H1 (cell line): ENCODE results near the gene SUSD6. TPM values are rescaled to one million over a fixed set of nuclear protein-coding genes. Genes with fewer than 3 reads are reported as not detected.

Experiments used
- CTCF ChIA-PET: fragments of 300-600 bp; sonication (Branson Sonifier 250); formaldehyde crosslinking; loops from one replicate; lab custom pipeline; 2021; ENCODE audit not compliant: partially characterized antibody; lab: Charles Lee
- POLR2A ChIA-PET: fragments of 300-600 bp; sonication (Branson Sonifier 250); formaldehyde crosslinking; loops from one replicate; lab custom pipeline; 2021; ENCODE audit warnings: inconsistent platforms; ENCODE audit not compliant: partially characterized antibody; lab: Charles Lee
- DNase-seq, 2 experiments: peaks; one replicate each; pipeline versions ENCODE4 v3.0.0 to v3.0.0-alpha.2; 2010 to 2022; ENCODE audit warnings: low spot score in 2 of 2, low read depth in 1 of 2, mixed read lengths in 1 of 2
- FAIRE-seq: peaks from 2 replicates; lab custom pipeline; 2011; peaks lifted over from hg19 to GRCh38; lab: Jason Lieb, UNC
- H2AFZ ChIP-seq: 2 replicates; pipeline ENCODE4 v1.8.1; 2012; ENCODE audit warnings: low read length, inconsistent platforms
- H2AK5ac ChIP-seq: 2 replicates; pipeline ENCODE4 v1.6.1; 2013; ENCODE audit warnings: low read depth, low read length
- H2BK120ac ChIP-seq: replicated peaks from 2 replicates; pipeline ENCODE3; 2013; ENCODE audit warnings: low read depth, low read length, inconsistent platforms
- H2BK12ac ChIP-seq: 2 replicates; pipeline ENCODE4 v1.6.1; 2013; ENCODE audit warnings: low read depth, low read length
- H2BK15ac ChIP-seq: 2 replicates; pipeline ENCODE4 v1.6.1; 2013; ENCODE audit warnings: low read length
- H2BK20ac ChIP-seq: 2 replicates; pipeline ENCODE4 v1.6.1; 2013; ENCODE audit warnings: low read length
- H2BK5ac ChIP-seq: 2 replicates; pipeline ENCODE4 v1.6.1; 2013; ENCODE audit warnings: low read depth, low read length
- H3K14ac ChIP-seq: 2 replicates; pipeline ENCODE4 v1.6.1; 2013; ENCODE audit warnings: inconsistent platforms; ENCODE audit not compliant: insufficient read length
- H3K18ac ChIP-seq: 2 replicates; pipeline ENCODE4 v1.6.1; 2013; ENCODE audit warnings: low read length; ENCODE audit errors: extremely low read depth
- H3K23ac ChIP-seq: 2 replicates; pipeline ENCODE4 v1.6.1; 2013; ENCODE audit warnings: inconsistent platforms; ENCODE audit not compliant: insufficient read length
- H3K23me2 ChIP-seq: 2 replicates; pipeline ENCODE4 v1.6.1; 2013; ENCODE audit warnings: low read depth, low read length
- H3K27ac ChIP-seq: 2 replicates; pipeline ENCODE4 v1.6.1; 2011; ENCODE audit warnings: low read depth, low read length, inconsistent platforms
- H3K27me3 ChIP-seq, 4 experiments: replicated peaks in 1 of 4; 1 replicate in 1 of 4; 2 replicates in 3 of 4; pipeline versions ENCODE4 v1.6.1 to v1.8.1; 2011 to 2013; ENCODE audit warnings: low read length in 3 of 4, mild to moderate bottlenecking in 3 of 4, inconsistent platforms in 2 of 4, mixed read lengths in 2 of 4, moderate library complexity in 1 of 4; ENCODE audit not compliant: control insufficient read depth in 3 of 4, insufficient read depth in 3 of 4; ENCODE audit errors: extremely low read depth in 1 of 4
- H3K36me3 ChIP-seq, 4 experiments: 2 replicates each; pipeline versions ENCODE4 v1.6.1 to v1.8.1; 2011 to 2013; ENCODE audit warnings: mild to moderate bottlenecking in 4 of 4, low read length in 3 of 4, moderate library complexity in 2 of 4, control low read depth in 1 of 4, inconsistent platforms in 1 of 4; ENCODE audit not compliant: insufficient read depth in 4 of 4, control insufficient read depth in 2 of 4
- H3K4ac ChIP-seq: replicated peaks from 2 replicates; pipeline ENCODE3; 2013; ENCODE audit warnings: low read length, low read depth, mixed read lengths, inconsistent platforms; ENCODE audit not compliant: insufficient read length
- H3K4me1 ChIP-seq, 4 experiments: replicated peaks in 1 of 4; 1 replicate in 1 of 4; 2 replicates in 3 of 4; pipeline versions ENCODE4 v1.6.1 to v1.8.1; 2011 to 2013; ENCODE audit warnings: low read length in 3 of 4, inconsistent platforms in 2 of 4, mixed read lengths in 1 of 4; ENCODE audit not compliant: insufficient read depth in 4 of 4, control insufficient read depth in 3 of 4
- H3K4me2 ChIP-seq, 2 experiments: 2 replicates each; pipeline versions ENCODE4 v1.6.1 to v1.8.1; 2011 to 2013; ENCODE audit warnings: low read depth in 2 of 2, low read length in 2 of 2, control low read depth in 1 of 2, inconsistent platforms in 1 of 2, mild to moderate bottlenecking in 1 of 2; ENCODE audit not compliant: insufficient read depth in 1 of 2
- H3K4me3 ChIP-seq, 4 experiments: fragments of 200-600, 300-600 bp in 1 of 4; sonication (generic), shearing (Covaris generic), sonication (Bioruptor Twin) in 1 of 4; 2 replicates each; pipeline versions ENCODE4 v1.5.1 to v1.8.1; 2011 to 2016; ENCODE audit warnings: low read length in 4 of 4, low read depth in 3 of 4, control low read depth in 2 of 4, inconsistent platforms in 2 of 4, mild to moderate bottlenecking in 2 of 4, mixed read lengths in 1 of 4, moderate library complexity in 1 of 4; ENCODE audit not compliant: insufficient read depth in 2 of 4; ENCODE audit errors: extremely low read depth in 1 of 4
- H3K56ac ChIP-seq: replicated peaks from 2 replicates; pipeline ENCODE3; 2013; ENCODE audit warnings: low read depth, mild to moderate bottlenecking, mixed read lengths, low read length, inconsistent platforms; ENCODE audit not compliant: insufficient read length
- H3K79me1 ChIP-seq: 2 replicates; pipeline ENCODE4 v1.6.1; 2013; ENCODE audit warnings: low read depth, low read length, control low read depth
- H3K79me2 ChIP-seq, 2 experiments: 2 replicates each; pipeline versions ENCODE4 v1.6.1 to v1.8.1; 2012 to 2013; ENCODE audit warnings: low read length in 2 of 2, mild to moderate bottlenecking in 2 of 2, inconsistent platforms in 1 of 2; ENCODE audit not compliant: insufficient read depth in 2 of 2, control insufficient read depth in 1 of 2
- H3K9ac ChIP-seq, 4 experiments: replicated peaks in 1 of 4; 1 replicate in 1 of 4; 2 replicates in 3 of 4; pipeline versions ENCODE4 v1.6.1 to v1.8.1; 2011 to 2013; ENCODE audit warnings: low read depth in 3 of 4, low read length in 3 of 4, control low read depth in 2 of 4, mild to moderate bottlenecking in 2 of 4, moderate library complexity in 2 of 4, inconsistent platforms in 1 of 4; ENCODE audit errors: extremely low read depth in 1 of 4
- H3K9me3 ChIP-seq, 2 experiments: 2 replicates each; pipeline versions ENCODE4 v1.6.1 to v1.8.1; 2012 to 2013; ENCODE audit warnings: mild to moderate bottlenecking in 2 of 2, moderate library complexity in 2 of 2, control low read depth in 1 of 2, inconsistent platforms in 1 of 2, low read depth in 1 of 2, low read length in 1 of 2, mixed read lengths in 1 of 2; ENCODE audit not compliant: insufficient read depth in 2 of 2
- H4K20me1 ChIP-seq, 2 experiments: replicated peaks in 1 of 2; 2 replicates each; pipeline versions ENCODE3 to v1.8.1; 2011 to 2013; ENCODE audit warnings: inconsistent platforms in 2 of 2, low read length in 2 of 2, mild to moderate bottlenecking in 1 of 2; ENCODE audit not compliant: insufficient read depth in 2 of 2, control insufficient read depth in 1 of 2
- H4K5ac ChIP-seq: 2 replicates; pipeline ENCODE4 v1.6.1; 2013; ENCODE audit warnings: low read length, low read depth, mixed read lengths, inconsistent platforms; ENCODE audit not compliant: insufficient read length
- H4K8ac ChIP-seq: 2 replicates; pipeline ENCODE4 v1.8.0; 2013; ENCODE audit warnings: mild to moderate bottlenecking, moderate library complexity, low read length, inconsistent platforms; ENCODE audit not compliant: insufficient read depth; ENCODE audit errors: extremely low read depth
- H4K91ac ChIP-seq: replicated peaks from 2 replicates; pipeline ENCODE3; 2013; ENCODE audit warnings: low read length, mixed read lengths, inconsistent platforms; ENCODE audit not compliant: insufficient read length
- ASH2L ChIP-seq: fragments of 200-600, 300-600 bp; sonication (generic); IDR thresholded peaks from one replicate; pipeline ENCODE4 v1.7.1; 2017; ENCODE audit warnings: low read length
- BCL11A ChIP-seq, 2 experiments: IDR thresholded peaks; one replicate each; pipeline ENCODE4 v1.6.1; 2011; ENCODE audit warnings: low read depth in 2 of 2, low read length in 2 of 2, mild to moderate bottlenecking in 2 of 2
- KDM4A ChIP-seq: IDR thresholded peaks from one replicate; pipeline ENCODE4 v1.7.1; 2012; ENCODE audit warnings: low read depth, mild to moderate bottlenecking, moderate library complexity, low read length, inconsistent platforms; ENCODE audit not compliant: severe bottlenecking
- PHF8 ChIP-seq: fragments of 200-600 bp; sonication (generic); conservative IDR thresholded peaks from 2 replicates; pipeline ENCODE4 v1.7.1; 2012; ENCODE audit warnings: low read depth, mild to moderate bottlenecking, inconsistent platforms, low read length, moderate library complexity
- POLR2AphosphoS5 ChIP-seq: IDR thresholded peaks from 2 replicates; pipeline ENCODE4 v1.6.1; 2011; ENCODE audit warnings: low read depth, low read length
- YY1 ChIP-seq: IDR thresholded peaks from 2 replicates; pipeline ENCODE4 v1.6.1; 2011; ENCODE audit warnings: low read depth, mild to moderate bottlenecking, low read length
- WGBS, 2 experiments: shearing (Covaris generic) in 1 of 2; methylation state at CpG; one replicate each; pipeline versions ENCODE4 v1.1.6 to v1.1.7; 2013 to 2015; ENCODE audit warnings: low lambda C conversion rate in 2 of 2, mixed read lengths in 2 of 2, inconsistent platforms in 1 of 2, low coverage in 1 of 2, missing lambda C conversion rate in 1 of 2; ENCODE audit not compliant: insufficient replicate concordance in 2 of 2, insufficient coverage in 1 of 2, insufficient read length in 1 of 2; ENCODE audit errors: extremely low coverage in 1 of 2, missing lambda C conversion rate in 1 of 2; 5-methylcytosine and 5-hydroxymethylcytosine counted together
- polyA plus RNA-seq, 7 experiments: library from polyadenylated mRNA; depleted of rRNA in 3 of 7; stranded (reverse) in 5 of 7; unstranded in 2 of 7; fragments of >200 nt in 5 of 7; fragments of 200-250 nt in 2 of 7; gene quantifications; 1 replicate in 5 of 7; 2 replicates in 1 of 7; 4 replicates in 1 of 7; pipeline versions ENCODE4 v1.2.1 to v1.2.3, GENCODE V29; 2011 to 2013; ENCODE audit warnings: missing spikeins in 2 of 7, mixed read lengths in 2 of 7
- total RNA-seq: library from RNA; stranded (reverse); fragmentation: NEBNext Ultra II Directional; extraction: Animal tissue kit (Norgen Biotek cat#: 25700); gene quantifications from 2 replicates; pipeline ENCODE4 v1.2.1, GENCODE V29; 2021

Gene SUSD6
- total and polyA plus RNA-seq, 2 of the 8 experiments (the other 6 are each of a cell fraction or from before 2014, with no cell fraction given) = 3.0 to 3.8 TPM

DNA sequence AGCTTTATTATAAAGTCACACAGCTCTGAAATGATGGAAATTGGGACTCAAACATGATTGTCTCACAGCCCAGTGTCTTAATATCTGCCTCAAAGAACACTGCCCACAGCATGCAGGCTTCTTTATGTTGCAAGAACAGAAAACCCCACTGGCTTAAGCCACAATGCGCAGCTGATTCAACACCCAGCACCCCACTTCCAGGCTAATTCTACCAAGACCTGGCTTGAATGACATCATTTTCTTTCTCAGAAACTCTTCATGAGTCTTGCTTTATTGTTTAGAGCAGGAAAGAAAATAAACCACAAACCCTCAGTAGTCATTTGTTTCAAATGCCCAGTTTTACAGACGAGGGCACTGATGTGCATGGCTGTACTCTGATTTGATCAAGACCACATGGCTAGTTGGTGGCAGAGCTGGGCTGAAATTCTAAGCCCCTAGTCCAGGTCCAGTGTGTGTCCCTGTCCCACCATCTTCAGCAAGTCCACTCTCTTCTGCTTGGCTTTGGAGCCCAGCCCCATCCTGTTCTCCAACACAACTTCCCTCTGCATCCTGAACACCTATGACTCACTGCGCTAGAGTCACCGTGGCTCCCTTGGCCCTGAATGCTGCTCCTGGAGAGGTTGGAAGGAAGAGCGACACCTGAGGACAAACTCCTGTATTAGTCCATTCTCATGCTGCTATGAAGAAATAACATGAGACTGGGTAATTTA lies 105.2 kb downstream of the SUSD6 start:
- no peak overlapping the region for H2AK5ac ChIP-seq
- peak overlapping the region; percentile 68; the same call in 1 of the 2 replicates for H2BK12ac ChIP-seq
- H3K79me2 ChIP-seq = no peaks in the 10 kb centered on the region
- peak overlapping the region; percentile 43; the same call in 1 of the 2 replicates for H2BK20ac ChIP-seq
- no peak overlapping the region for H3K23ac ChIP-seq
- H3K9ac ChIP-seq = no peak overlapping the region
- no peak overlapping the region for H2AFZ ChIP-seq
- H2BK120ac ChIP-seq = no peak overlapping the region
- peaks cover 16 to 37% (median 30%) of the 10 kb centered on the region in 4 experiments for H3K4me1 ChIP-seq
- no peak overlapping the region for H3K56ac ChIP-seq
- no peak overlapping the region for H4K8ac ChIP-seq
- FAIRE-seq = no peak
- no peak for DNase-seq
- H3K27ac ChIP-seq = no peak overlapping the region
- POLR2A ChIA-PET = interaction anchor here (0.7 kb wide), 1 partner anchor 1730 kb away, joined by 3 read pairs; no protein-coding TSS in a partner anchor
- no peaks in the 10 kb centered on the region for H4K20me1 ChIP-seq
- H2BK15ac ChIP-seq = peak overlapping the region; percentile 10; the same call in 1 of the 2 replicates
- H3K23me2 ChIP-seq = no peaks in the 10 kb centered on the region; the same call in 1 of the 2 replicates
- CTCF ChIA-PET = interaction anchor here (0.6 to 6.5 kb wide), 9 partner anchors 8 to 131 kb away, joined by 3 to 45 read pairs (median 5); no protein-coding TSS in a partner anchor
- no peak overlapping the region for H3K4me3 ChIP-seq
- H3K18ac ChIP-seq = no peak overlapping the region
- H3K79me1 ChIP-seq = no peaks in the 10 kb centered on the region
- TF ChIP-seq PHF8 (no peak), ASH2L (no peak), POLR2AphosphoS5 (no peak), YY1 (no peak), BCL11A (IDR thresholded peaks at IDR 0.05; ENCODE audit: low read depth in 2 of 2, low read length in 2 of 2) (no peak), KDM4A (no peak)
- H4K5ac ChIP-seq = no peak overlapping the region
- H3K14ac ChIP-seq = no peak overlapping the region
- H4K91ac ChIP-seq = no peak overlapping the region
- H3K4me2 ChIP-seq = no peak overlapping the region
- H3K27me3 ChIP-seq = no peaks in the 10 kb centered on the region
- no peaks in the 10 kb centered on the region for H3K36me3 ChIP-seq
- 93% methylated on average over 5 of the region's 5 CpGs; no CpG with 5 or more reads in 1 of the 2 experiments for WGBS, 2 experiments
- H3K9me3 ChIP-seq = no peaks in the 10 kb centered on the region
- H3K4ac ChIP-seq = peak overlapping the region; percentile 35
- no peak overlapping the region for H2BK5ac ChIP-seq
